ENCODE data around the gene DBR1.

Gene DBR1

DNA sequence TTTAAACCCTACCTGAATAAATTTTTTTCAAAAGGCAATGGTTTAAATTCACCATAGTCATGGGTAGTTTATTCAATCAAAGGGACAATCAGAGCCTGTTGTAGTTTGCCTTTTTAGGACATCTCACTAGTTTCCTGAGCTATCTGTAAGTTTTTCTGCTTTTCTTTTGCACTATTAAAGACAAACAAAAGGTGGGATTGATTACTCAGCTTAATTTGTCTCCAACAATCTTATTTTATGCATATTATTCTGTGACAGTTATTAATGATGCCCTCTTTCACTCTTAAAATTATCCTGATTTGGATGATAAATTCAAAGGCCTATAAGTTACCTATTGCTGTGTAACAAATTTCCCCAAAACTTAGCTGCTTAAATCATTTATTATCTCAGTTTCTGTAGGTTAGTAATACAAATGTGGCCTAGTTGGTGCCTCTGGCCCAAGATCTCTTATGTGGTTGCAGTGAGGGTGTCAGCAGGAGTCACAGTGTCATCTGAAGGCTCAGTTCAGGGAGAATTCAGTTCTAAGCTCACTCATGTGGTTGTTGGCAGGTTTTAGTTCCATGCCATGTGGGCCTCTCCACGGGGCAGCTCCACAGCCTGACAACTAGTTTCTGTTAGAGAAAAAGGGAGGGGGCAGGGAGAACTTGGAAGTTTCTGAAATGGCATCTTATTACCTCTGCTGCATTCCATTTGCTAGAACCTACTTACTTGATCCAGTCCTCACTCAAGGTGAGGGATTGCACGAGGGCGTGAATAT is 28.4 kb upstream of the DBR1 start:
- Histone ChIP-seq H3K36me3 (ENCODE audit: control insufficient read depth in 2 of 2, insufficient read depth in 1 of 2, low read length in 2 of 2) (no peaks in the 10 kb centered on the region), H3K27ac (ENCODE audit: extremely low read depth, low read depth, low read length) (no peak overlapping the region), H3K4me3 (ENCODE audit: low read depth, low read length) (no peak overlapping the region), H3K9me3 (ENCODE audit: control insufficient read depth, insufficient read depth, low read depth, low read length) (no peaks in the 10 kb centered on the region), H3K4me1 (ENCODE audit: control insufficient read depth, insufficient read depth, low read length) (peaks cover 4% of the 10 kb centered on the region; the same call in 1 of the 2 replicates)
- TF ChIP-seq ZNF140 (tag by site-specific recombination; IDR thresholded peaks at IDR 0.05) (no peak), ZNF544 (tag by site-specific recombination; IDR thresholded peaks at IDR 0.05) (no peak), ZNF112 (tag by site-specific recombination; IDR thresholded peaks at IDR 0.05) (no peak), KLF10 (tag by site-specific recombination; IDR thresholded peaks at IDR 0.05) (no peak), ZNF623 (tag by site-specific recombination; IDR thresholded peaks at IDR 0.05) (no peak), ZNF548 (tag by site-specific recombination; IDR thresholded peaks at IDR 0.05) (no peak), ZNF416 (tag by site-specific recombination; IDR thresholded peaks at IDR 0.05) (no peak), ZNF843 (tag by site-specific recombination; IDR thresholded peaks at IDR 0.05) (no peak), ZNF146 (tag by site-specific recombination; IDR thresholded peaks at IDR 0.05) (no peak), ZFP3 (tag by site-specific recombination; IDR thresholded peaks at IDR 0.05; ENCODE audit: low read depth) (no peak), MEIS1 (CRISPR knock-in tag; IDR thresholded peaks at IDR 0.05; ENCODE audit: borderline replicate concordance) (no peak), ZBTB20 (tag by site-specific recombination; IDR thresholded peaks at IDR 0.05) (no peak), ZNF555 (tag by site-specific recombination; conservative IDR thresholded peaks at IDR 0.05) (no peak), ZNF747 (tag by site-specific recombination; IDR thresholded peaks at IDR 0.05) (no peak), ZBTB17 (tag by site-specific recombination; IDR thresholded peaks at IDR 0.05) (no peak)
- TF ChIP-seq, protein P1, sequence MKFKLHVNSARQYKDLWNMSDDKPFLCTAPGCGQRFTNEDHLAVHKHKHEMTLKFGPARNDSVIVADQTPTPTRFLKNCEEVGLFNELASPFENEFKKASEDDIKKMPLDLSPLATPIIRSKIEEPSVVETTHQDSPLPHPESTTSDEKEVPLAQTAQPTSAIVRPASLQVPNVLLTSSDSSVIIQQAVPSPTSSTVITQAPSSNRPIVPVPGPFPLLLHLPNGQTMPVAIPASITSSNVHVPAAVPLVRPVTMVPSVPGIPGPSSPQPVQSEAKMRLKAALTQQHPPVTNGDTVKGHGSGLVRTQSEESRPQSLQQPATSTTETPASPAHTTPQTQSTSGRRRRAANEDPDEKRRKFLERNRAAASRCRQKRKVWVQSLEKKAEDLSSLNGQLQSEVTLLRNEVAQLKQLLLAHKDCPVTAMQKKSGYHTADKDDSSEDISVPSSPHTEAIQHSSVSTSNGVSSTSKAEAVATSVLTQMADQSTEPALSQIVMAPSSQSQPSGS (tag by site-specific recombination; IDR thresholded peaks at IDR 0.05; ENCODE audit: low read depth) = no peak
- TF ChIP-seq, protein P2, sequence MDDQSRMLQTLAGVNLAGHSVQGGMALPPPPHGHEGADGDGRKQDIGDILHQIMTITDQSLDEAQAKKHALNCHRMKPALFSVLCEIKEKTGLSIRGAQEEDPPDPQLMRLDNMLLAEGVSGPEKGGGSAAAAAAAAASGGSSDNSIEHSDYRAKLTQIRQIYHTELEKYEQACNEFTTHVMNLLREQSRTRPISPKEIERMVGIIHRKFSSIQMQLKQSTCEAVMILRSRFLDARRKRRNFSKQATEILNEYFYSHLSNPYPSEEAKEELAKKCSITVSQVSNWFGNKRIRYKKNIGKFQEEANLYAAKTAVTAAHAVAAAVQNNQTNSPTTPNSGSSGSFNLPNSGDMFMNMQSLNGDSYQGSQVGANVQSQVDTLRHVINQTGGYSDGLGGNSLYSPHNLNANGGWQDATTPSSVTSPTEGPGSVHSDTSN (CRISPR knock-in tag; IDR thresholded peaks at IDR 0.05) = no peak
- CTCF ChIA-PET = no interaction called here
- POLR2A ChIA-PET = interaction anchor here (2.5 kb wide), 1 partner anchor 16 kb away, joined by 8 read pairs; the partner anchor contains the start of gene ARMC8

DNA sequence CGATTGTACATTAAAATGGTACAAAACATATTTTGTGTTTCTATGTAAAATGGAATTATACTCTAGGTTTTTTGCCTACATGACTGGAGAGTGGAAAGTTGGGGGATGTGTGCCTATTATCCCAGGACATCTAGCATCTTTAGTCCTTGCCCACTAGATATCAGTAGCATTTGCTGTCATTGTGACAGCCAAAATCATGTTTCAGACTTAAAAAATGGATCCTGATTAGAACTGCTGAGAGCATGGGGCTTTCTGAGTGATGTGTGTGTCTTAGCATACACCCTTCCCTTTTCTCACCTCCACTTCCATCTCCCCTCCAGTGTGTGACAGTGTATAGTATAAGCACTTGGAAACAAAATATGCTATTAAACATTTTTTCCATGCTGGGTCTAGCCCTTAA is 25.7 kb upstream of the DBR1 start:
- no peaks in the 10 kb centered on the region for H3K9me3 ChIP-seq (ENCODE audit: control insufficient read depth, insufficient read depth, low read depth, low read length)
- ChIA-PET CTCF (interaction anchor here (1.2 kb wide), 1 partner anchor 10 kb away, joined by 3 read pairs; no protein-coding TSS in a partner anchor), POLR2A (no interaction called here)
- H3K4me1 ChIP-seq (ENCODE audit: control insufficient read depth, insufficient read depth, low read length) = peaks cover under 1% of the 10 kb centered on the region; the same call in 1 of the 2 replicates
- no peak overlapping the region for H3K4me3 ChIP-seq (ENCODE audit: low read depth, low read length)
- H3K36me3 ChIP-seq (ENCODE audit: control insufficient read depth in 2 of 2, insufficient read depth in 1 of 2, low read length in 2 of 2) = peaks cover 0 to 2% of the 10 kb centered on the region in 2 experiments; a peak in 1 of 3 replicates
- no peak overlapping the region for H3K27ac ChIP-seq (ENCODE audit: extremely low read depth, low read depth, low read length)
- TF ChIP-seq MEIS1 (CRISPR knock-in tag; IDR thresholded peaks at IDR 0.05; ENCODE audit: borderline replicate concordance) = no peak
- TF ChIP-seq, protein P3, sequence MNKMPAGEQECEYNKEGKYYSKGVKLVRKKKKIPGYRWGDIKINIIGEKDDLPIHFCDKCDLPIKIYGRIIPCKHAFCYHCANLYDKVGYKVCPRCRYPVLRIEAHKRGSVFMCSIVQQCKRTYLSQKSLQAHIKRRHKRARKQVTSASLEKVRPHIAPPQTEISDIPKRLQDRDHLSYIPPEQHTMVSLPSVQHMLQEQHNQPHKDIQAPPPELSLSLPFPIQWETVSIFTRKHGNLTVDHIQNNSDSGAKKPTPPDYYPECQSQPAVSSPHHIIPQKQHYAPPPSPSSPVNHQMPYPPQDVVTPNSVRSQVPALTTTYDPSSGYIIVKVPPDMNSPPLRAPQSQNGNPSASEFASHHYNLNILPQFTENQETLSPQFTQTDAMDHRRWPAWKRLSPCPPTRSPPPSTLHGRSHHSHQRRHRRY (tag by site-specific recombination; IDR thresholded peaks at IDR 0.05) = no peak
- TF ChIP-seq ZFP37 (tag by site-specific recombination; IDR thresholded peaks at IDR 0.05) = no peak
- no peak for TF ChIP-seq ZNF366 (tag by site-specific recombination; conservative IDR thresholded peaks at IDR 0.05)
- no peak for TF ChIP-seq ZNF600 (tag by site-specific recombination; IDR thresholded peaks at IDR 0.05)
- TF ChIP-seq ZSCAN23 (tag by site-specific recombination; IDR thresholded peaks at IDR 0.05) = no peak
- TF ChIP-seq, protein P4, sequence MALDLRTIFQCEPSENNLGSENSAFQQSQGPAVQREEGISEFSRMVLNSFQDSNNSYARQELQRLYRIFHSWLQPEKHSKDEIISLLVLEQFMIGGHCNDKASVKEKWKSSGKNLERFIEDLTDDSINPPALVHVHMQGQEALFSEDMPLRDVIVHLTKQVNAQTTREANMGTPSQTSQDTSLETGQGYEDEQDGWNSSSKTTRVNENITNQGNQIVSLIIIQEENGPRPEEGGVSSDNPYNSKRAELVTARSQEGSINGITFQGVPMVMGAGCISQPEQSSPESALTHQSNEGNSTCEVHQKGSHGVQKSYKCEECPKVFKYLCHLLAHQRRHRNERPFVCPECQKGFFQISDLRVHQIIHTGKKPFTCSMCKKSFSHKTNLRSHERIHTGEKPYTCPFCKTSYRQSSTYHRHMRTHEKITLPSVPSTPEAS (tag by site-specific recombination; IDR thresholded peaks at IDR 0.05) = no peak
- TF ChIP-seq ZBTB20 (tag by site-specific recombination; IDR thresholded peaks at IDR 0.05) = no peak
- no peak for TF ChIP-seq ZNF791 (tag by site-specific recombination; IDR thresholded peaks at IDR 0.05)
- no peak for TF ChIP-seq ZNF221 (tag by site-specific recombination; IDR thresholded peaks at IDR 0.05; ENCODE audit: borderline replicate concordance)
- no peak for TF ChIP-seq ZNF121 (tag by site-specific recombination; IDR thresholded peaks at IDR 0.05)

All from HEK293 (cell line).